GM12864 (cell line): ENCODE data around the gene IFNAR2.

Experiments used
- DNase-seq: peaks from one replicate; pipeline ENCODE4 v3.0.0-alpha.2; 2011; ENCODE audit warnings: low read depth
- H3K4me3 ChIP-seq: 2 replicates; pipeline ENCODE4 v1.5.1; 2011; ENCODE audit warnings: mild to moderate bottlenecking, low read depth, low read length, control low read depth
- CTCF ChIP-seq: IDR thresholded peaks from 2 replicates; pipeline ENCODE4 v1.5.1; 2011; ENCODE audit warnings: low read depth, mild to moderate bottlenecking, moderate library complexity, low read length, control low read depth, inconsistent platforms; ENCODE audit errors: missing control alignments

IFNAR2 gene

GRCh38 chr21:33198346-33199099 is 31.2 kb upstream of the IFNAR2 start:
- H3K4me3 ChIP-seq = no peak overlapping the region
- TF ChIP-seq CTCF = no peak
- DNase-seq = no peak

- no peak overlapping the region for H3K4me3 ChIP-seq
- TF ChIP-seq CTCF = no peak
- DNase-seq = no peak
Measured at GRCh38 chr21:33199100-33199464, 30.7 kb upstream of the IFNAR2 start.

- peak; percentile 77 for DNase-seq
- TF ChIP-seq CTCF = peak; percentile 67
Measured at GRCh38 chr21:33199516-33200217, 30.1 kb upstream of the IFNAR2 start.

GRCh38 chr21:33201956-33202355 is 27.8 kb upstream of the IFNAR2 start:
- no peak overlapping the region for H3K4me3 ChIP-seq
- no peak for DNase-seq
- no peak for TF ChIP-seq CTCF

More at GRCh38 chr21:33199516-33200217, 30.1 kb upstream of the IFNAR2 start:
- H3K4me3 ChIP-seq = no peak overlapping the region

- H3K4me3 ChIP-seq = no peak overlapping the region
- TF ChIP-seq CTCF = no peak
- no peak for DNase-seq
Measured at GRCh38 chr21:33202464-33203363, 27.0 kb upstream of the IFNAR2 start.

GRCh38 chr21:33203371-33203724 is 26.4 kb upstream of the IFNAR2 start:
- no peak for TF ChIP-seq CTCF
- H3K4me3 ChIP-seq = no peak overlapping the region
- no peak for DNase-seq
